OCI-LY1 (cell line): Measurements from ENCODE around the gene FNTB.

ENCODE experiments used
- H2AFZ ChIP-seq: fragments of 200-600 bp; sonication (generic), shearing (Covaris generic); 2 replicates; pipeline ENCODE4 v1.6.0; 2014; ENCODE audit warnings: antibody characterized with exemption, mild to moderate bottlenecking, low read length
- H3F3A ChIP-seq: fragments of 200-600 bp; sonication (generic), shearing (Covaris generic); 2 replicates; pipeline ENCODE4 v1.6.0; 2014; ENCODE audit warnings: mild to moderate bottlenecking, antibody characterized with exemption, low read length, moderate library complexity; ENCODE audit not compliant: insufficient read depth
- H3K27ac ChIP-seq: fragments of 200-600 bp; sonication (generic); 2 replicates; pipeline ENCODE4 v1.5.1; 2014; ENCODE audit warnings: low read length, mixed run types, mild to moderate bottlenecking, low read depth; ENCODE audit not compliant: poor library complexity, severe bottlenecking
- H3K27me3 ChIP-seq: fragments of 200-600 bp; sonication (generic); 2 replicates; pipeline ENCODE4 v1.6.0; 2014; ENCODE audit warnings: antibody characterized with exemption, mild to moderate bottlenecking, low read length, moderate library complexity; ENCODE audit not compliant: insufficient read depth
- H3K36me3 ChIP-seq: fragments of 200-600 bp; sonication (generic); 2 replicates; pipeline ENCODE4 v1.6.1; 2014; ENCODE audit warnings: mild to moderate bottlenecking, antibody characterized with exemption, low read length, moderate library complexity, mixed read lengths; ENCODE audit not compliant: insufficient read depth
- H3K4me1 ChIP-seq: fragments of 200-600 bp; sonication (generic); 2 replicates; pipeline ENCODE4 v1.5.1; 2014; ENCODE audit warnings: mild to moderate bottlenecking, low read length, moderate library complexity; ENCODE audit not compliant: insufficient read depth, severe bottlenecking
- H3K4me2 ChIP-seq: fragments of 200-600 bp; sonication (generic), shearing (Covaris generic); 2 replicates; pipeline ENCODE4 v1.6.1; 2014; ENCODE audit warnings: low read length
- H3K4me3 ChIP-seq: fragments of 200-600 bp; sonication (generic); 2 replicates; pipeline ENCODE4 v1.5.1; 2014; ENCODE audit warnings: low read length, low read depth, mild to moderate bottlenecking, mixed read lengths; ENCODE audit not compliant: poor library complexity, severe bottlenecking
- H3K79me2 ChIP-seq: fragments of 200-600 bp; shearing (Covaris generic); 2 replicates; pipeline ENCODE4 v1.6.1; 2016; ENCODE audit warnings: mixed run types, low read length, mixed read lengths; ENCODE audit not compliant: insufficient read depth
- H3K9ac ChIP-seq: fragments of 200-600 bp; sonication (generic), shearing (Covaris generic); 2 replicates; pipeline ENCODE4 v1.6.1; 2014; ENCODE audit warnings: mild to moderate bottlenecking, low read length, mixed read lengths
- H3K9me2 ChIP-seq: fragments of 200-600 bp; sonication (generic), shearing (Covaris generic); 2 replicates; pipeline ENCODE4 v1.6.1; 2014; ENCODE audit warnings: low read depth, mild to moderate bottlenecking, low read length, mixed read lengths
- H3K9me3 ChIP-seq: fragments of 200-600 bp; shearing (Covaris generic); 2 replicates; pipeline ENCODE4 v1.6.1; 2014; ENCODE audit warnings: low read length, mixed read lengths
- H4K20me1 ChIP-seq: fragments of 200-600 bp; sonication (generic), shearing (Covaris generic); 2 replicates; pipeline ENCODE4 v1.6.0; 2016; ENCODE audit warnings: mild to moderate bottlenecking, low read length; ENCODE audit not compliant: insufficient read depth
- CTCF ChIP-seq: fragments of 200-600 bp; sonication (generic), shearing (Covaris generic); IDR thresholded peaks from 2 replicates; pipeline ENCODE4 v1.5.1; 2017; ENCODE audit warnings: mild to moderate bottlenecking, antibody characterized with exemption, low read length, moderate library complexity, mixed read lengths
- EZH2 ChIP-seq: fragments of 200-600 bp; sonication (generic), shearing (Covaris generic); IDR thresholded peaks from 2 replicates; pipeline ENCODE4 v1.8.0; 2017; ENCODE audit warnings: borderline replicate concordance, mixed run types, mild to moderate bottlenecking, antibody characterized with exemption, low read length, moderate library complexity, mixed read lengths

Gene FNTB

GRCh38 chr14:64973826-64974225 is 12.9 kb upstream of the FNTB start:
- no peaks in the 10 kb centered on the region for H3K9me2 ChIP-seq
- H3K4me3 ChIP-seq: no peak overlapping the region
- no peak overlapping the region for H3K9ac ChIP-seq
- H3F3A ChIP-seq: no peaks in the 10 kb centered on the region
- TF ChIP-seq EZH2 (no peak), CTCF (no peak)
- H3K9me3 ChIP-seq: no peaks in the 10 kb centered on the region
- peaks cover 11% of the 10 kb centered on the region for H3K4me1 ChIP-seq
- no peaks in the 10 kb centered on the region for H3K36me3 ChIP-seq
- H3K79me2 ChIP-seq: no peaks in the 10 kb centered on the region
- peaks cover 6% of the 10 kb centered on the region; the same call in 1 of the 2 replicates for H3K27me3 ChIP-seq
- no peaks in the 10 kb centered on the region for H4K20me1 ChIP-seq
- H3K27ac ChIP-seq: no peak overlapping the region
- no peak overlapping the region for H2AFZ ChIP-seq
- H3K4me2 ChIP-seq: no peak overlapping the region

DNA sequence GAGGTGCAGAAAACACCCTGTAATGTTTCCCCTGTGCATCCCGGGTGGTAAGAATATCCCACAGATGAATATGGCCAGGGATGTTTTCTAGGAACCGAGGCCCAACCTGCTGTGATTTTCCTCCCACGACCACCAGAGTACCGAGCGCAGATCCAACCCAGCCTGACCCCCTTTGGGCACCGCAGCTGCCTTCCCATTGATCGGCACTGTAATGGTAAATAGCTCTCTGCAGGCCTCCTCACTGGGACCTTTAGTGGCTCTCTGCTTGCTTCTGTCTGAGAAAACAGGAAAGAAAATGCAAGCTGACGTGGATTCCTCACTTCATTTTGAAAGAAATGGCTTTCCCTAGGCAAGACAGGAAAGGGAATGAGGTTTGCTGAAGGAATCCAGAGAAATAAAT is 12.1 kb upstream of the FNTB start:
- Histone ChIP-seq H3K79me2 (no peaks in the 10 kb centered on the region), H3K27me3 (peaks cover 6% of the 10 kb centered on the region; the same call in 1 of the 2 replicates), H3K4me3 (no peak overlapping the region), H3F3A (no peaks in the 10 kb centered on the region), H3K4me2 (no peak overlapping the region), H3K36me3 (no peaks in the 10 kb centered on the region), H3K9me2 (no peaks in the 10 kb centered on the region), H3K4me1 (peaks cover 11% of the 10 kb centered on the region), H3K27ac (no peak overlapping the region), H3K9ac (no peak overlapping the region), H2AFZ (no peak overlapping the region), H4K20me1 (no peaks in the 10 kb centered on the region), H3K9me3 (no peaks in the 10 kb centered on the region)
- no peak for TF ChIP-seq CTCF
- no peak for TF ChIP-seq EZH2

DNA sequence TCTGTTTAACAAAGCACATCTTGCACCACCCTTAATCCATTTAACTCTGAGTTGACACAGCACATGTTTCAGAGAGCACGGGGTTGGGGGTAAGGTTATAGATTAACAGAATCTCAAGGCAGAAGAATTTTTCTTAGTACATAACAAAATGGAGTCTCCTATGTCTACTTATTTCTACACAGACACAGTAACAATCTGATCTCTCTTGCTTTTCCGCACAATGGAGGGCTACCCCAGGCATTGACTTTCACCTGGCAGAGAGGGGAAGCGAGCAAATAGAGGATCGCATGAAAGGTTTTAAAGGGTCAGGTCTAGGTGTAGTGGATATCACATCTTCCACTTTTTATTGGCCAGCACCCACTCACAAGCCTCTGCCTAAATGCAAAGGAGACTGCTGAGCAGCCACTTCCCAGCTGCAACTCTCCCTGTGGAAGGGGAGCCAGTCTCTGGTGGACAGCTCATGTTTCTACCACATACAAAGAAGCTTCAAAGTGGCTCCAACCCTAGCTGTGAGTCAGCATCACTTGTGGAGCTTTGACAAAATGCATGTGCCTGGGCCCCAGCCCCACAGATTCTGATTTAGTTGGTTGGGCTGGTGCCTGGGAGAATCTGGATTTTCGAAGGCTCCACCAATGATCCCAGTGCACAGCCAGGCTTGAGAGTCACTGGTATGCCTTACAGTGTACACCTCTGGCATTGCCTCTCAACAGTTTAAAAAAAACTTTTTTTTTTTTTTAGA is 7.2 kb upstream of the FNTB start:
- H3F3A ChIP-seq: no peaks in the 10 kb centered on the region
- TF ChIP-seq CTCF (no peak), EZH2 (no peak)
- no peaks in the 10 kb centered on the region for H3K27me3 ChIP-seq
- H3K4me3 ChIP-seq: no peak overlapping the region
- H3K36me3 ChIP-seq: no peaks in the 10 kb centered on the region
- H3K4me1 ChIP-seq: peaks cover 4% of the 10 kb centered on the region
- no peaks in the 10 kb centered on the region for H3K9me3 ChIP-seq
- H3K27ac ChIP-seq: no peak overlapping the region
- no peaks in the 10 kb centered on the region for H3K79me2 ChIP-seq
- no peaks in the 10 kb centered on the region for H3K9me2 ChIP-seq
- H3K4me2 ChIP-seq: no peak overlapping the region
- H3K9ac ChIP-seq: no peak overlapping the region
- no peak overlapping the region for H2AFZ ChIP-seq
- no peaks in the 10 kb centered on the region for H4K20me1 ChIP-seq
